Measurements from ENCODE around the gene WNT11. TPM values are rescaled to one million over a fixed set of nuclear protein-coding genes. Genes with fewer than 3 reads are reported as not detected.

WNT11 gene
- total RNA-seq, 2 experiments from 2014 or later = 0.30 to 1.2 TPM

DNA sequence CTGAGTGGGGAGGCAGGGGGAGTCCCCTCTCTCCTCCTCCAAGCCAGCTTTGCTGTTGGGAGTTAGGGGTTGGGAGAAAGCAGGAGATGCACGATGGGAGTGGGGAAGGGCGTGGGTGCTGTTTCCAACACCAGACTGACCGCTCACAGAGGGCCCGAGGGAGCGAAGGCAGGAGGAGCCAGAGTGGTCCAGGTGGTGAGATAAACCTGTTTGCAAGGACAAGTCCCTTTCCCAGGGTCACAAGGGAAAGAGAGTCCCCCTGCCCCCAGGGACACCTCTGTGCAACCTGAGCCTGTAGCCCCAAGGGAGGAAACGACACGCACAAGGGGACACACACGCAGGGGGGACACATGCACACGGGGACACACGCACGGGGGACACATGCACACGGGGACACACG, 42.2 kb downstream of the WNT11 start:
- H3K9me3 Mint-ChIP-seq = no peaks in the 10 kb centered on the region
- CTCF ChIA-PET = no interaction called here
- Histone ChIP-seq H3K4me1 (ENCODE audit: insufficient read depth, low read length) (no peaks in the 10 kb centered on the region), H3K4me3 (ENCODE audit: low read length) (no peak overlapping the region), H3K27ac (ENCODE audit: low read depth in 1 of 2, low read length in 2 of 2) (no peak overlapping the region), H3K36me3 (ENCODE audit: insufficient read depth, low read length) (no peaks in the 10 kb centered on the region), H3K9me3 (ENCODE audit: control insufficient read depth in 1 of 2, insufficient read depth in 1 of 2, low read length in 2 of 2) (no peaks in the 10 kb centered on the region), H3K27me3 (ENCODE audit: control insufficient read depth in 1 of 2, insufficient read depth in 2 of 2, low read length in 2 of 2) (no peaks in the 10 kb centered on the region)
- ATAC-seq (ENCODE audit: poor library complexity) = no peak
- intact Hi-C loops (cut with DNase I, micrococcal nuclease) = no loop called here
- POLR2A ChIA-PET = no interaction called here
- H3K4me1 Mint-ChIP-seq (ENCODE audit: low read depth) = no peaks in the 10 kb centered on the region
- DNase-seq = no peak
- no peaks in the 10 kb centered on the region for H3K27me3 Mint-ChIP-seq
- no peak overlapping the region for H3K4me3 Mint-ChIP-seq
- H3K27ac Mint-ChIP-seq = no peak overlapping the region
- TF ChIP-seq, protein P1, sequence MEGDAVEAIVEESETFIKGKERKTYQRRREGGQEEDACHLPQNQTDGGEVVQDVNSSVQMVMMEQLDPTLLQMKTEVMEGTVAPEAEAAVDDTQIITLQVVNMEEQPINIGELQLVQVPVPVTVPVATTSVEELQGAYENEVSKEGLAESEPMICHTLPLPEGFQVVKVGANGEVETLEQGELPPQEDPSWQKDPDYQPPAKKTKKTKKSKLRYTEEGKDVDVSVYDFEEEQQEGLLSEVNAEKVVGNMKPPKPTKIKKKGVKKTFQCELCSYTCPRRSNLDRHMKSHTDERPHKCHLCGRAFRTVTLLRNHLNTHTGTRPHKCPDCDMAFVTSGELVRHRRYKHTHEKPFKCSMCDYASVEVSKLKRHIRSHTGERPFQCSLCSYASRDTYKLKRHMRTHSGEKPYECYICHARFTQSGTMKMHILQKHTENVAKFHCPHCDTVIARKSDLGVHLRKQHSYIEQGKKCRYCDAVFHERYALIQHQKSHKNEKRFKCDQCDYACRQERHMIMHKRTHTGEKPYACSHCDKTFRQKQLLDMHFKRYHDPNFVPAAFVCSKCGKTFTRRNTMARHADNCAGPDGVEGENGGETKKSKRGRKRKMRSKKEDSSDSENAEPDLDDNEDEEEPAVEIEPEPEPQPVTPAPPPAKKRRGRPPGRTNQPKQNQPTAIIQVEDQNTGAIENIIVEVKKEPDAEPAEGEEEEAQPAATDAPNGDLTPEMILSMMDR (IDR thresholded peaks at IDR 0.05) = no peak
- H3K36me3 Mint-ChIP-seq (ENCODE audit: low read depth) = no peaks in the 10 kb centered on the region

- no peaks in the 10 kb centered on the region for H3K4me1 Mint-ChIP-seq (ENCODE audit: low read depth)
- H3K9me3 Mint-ChIP-seq = no peaks in the 10 kb centered on the region
- no peaks in the 10 kb centered on the region for H3K36me3 Mint-ChIP-seq (ENCODE audit: low read depth)
- H3K4me1 ChIP-seq (ENCODE audit: insufficient read depth, low read length) = no peaks in the 10 kb centered on the region
- no peaks in the 10 kb centered on the region for H3K27me3 ChIP-seq (ENCODE audit: control insufficient read depth in 1 of 2, insufficient read depth in 2 of 2, low read length in 2 of 2)
- no peak for ATAC-seq (ENCODE audit: poor library complexity)
- ChIA-PET CTCF (no interaction called here), POLR2A (no interaction called here)
- no peaks in the 10 kb centered on the region for H3K27me3 Mint-ChIP-seq
- intact Hi-C loops (cut with DNase I, micrococcal nuclease) = no loop called here
- no peak overlapping the region for H3K27ac ChIP-seq (ENCODE audit: low read depth in 1 of 2, low read length in 2 of 2)
- no peak overlapping the region for H3K27ac Mint-ChIP-seq
- H3K9me3 ChIP-seq (ENCODE audit: control insufficient read depth in 1 of 2, insufficient read depth in 1 of 2, low read length in 2 of 2) = no peaks in the 10 kb centered on the region
- TF ChIP-seq, protein P1 (IDR thresholded peaks at IDR 0.05) = no peak
- DNase-seq = no peak
- H3K36me3 ChIP-seq (ENCODE audit: insufficient read depth, low read length) = no peaks in the 10 kb centered on the region
- no peak overlapping the region for H3K4me3 Mint-ChIP-seq
- H3K4me3 ChIP-seq (ENCODE audit: low read length) = no peak overlapping the region
Measured at GRCh38 chr11:76163289-76163880, 42.9 kb downstream of the WNT11 start.

DNA sequence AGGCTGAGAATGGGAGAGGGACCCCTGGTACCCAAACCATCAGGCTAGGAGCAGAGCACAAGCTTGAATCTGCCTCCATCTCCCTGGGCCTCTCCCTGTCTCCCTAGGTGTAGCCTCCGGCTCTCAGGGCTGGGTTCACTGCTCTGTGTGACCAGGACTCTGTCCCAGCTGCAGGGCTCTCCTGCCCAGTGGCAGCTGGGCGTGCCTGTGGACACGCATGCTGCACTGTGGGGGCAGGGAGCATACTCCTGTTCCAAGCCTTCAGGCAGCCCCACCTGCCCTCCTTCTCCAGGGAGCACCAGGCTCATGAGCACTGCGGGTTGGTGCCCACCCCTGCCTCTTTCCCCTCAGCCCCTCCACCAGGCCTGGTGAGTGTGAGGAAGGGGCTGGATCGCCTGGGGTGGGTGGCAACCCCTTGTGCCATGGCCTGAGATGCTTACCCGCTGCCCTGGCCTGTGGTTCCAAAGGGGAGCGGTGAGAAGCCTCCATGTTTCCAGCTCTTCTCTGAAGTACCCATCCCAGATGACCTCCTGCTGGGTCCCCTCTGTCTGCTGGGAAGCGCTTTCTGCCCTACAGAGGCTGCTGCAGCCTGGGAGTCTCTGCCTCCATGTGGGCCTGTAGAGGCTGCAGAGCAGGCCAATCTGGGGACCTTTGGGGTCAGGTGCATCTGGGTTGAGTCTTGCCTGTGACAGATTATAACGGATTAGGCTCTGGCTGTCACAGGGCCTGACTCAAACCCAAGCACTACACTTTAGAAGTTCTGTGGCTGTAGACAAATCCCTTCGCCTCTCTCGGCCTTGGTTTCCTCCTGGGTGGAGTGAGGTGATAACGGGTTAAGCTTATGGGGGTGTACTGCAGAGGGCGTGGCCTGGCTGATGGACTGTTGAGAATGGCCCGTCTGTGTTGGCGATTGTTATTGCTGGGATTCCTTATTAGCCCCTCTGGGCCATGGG, 43.7 kb downstream of the WNT11 start:
- POLR2A ChIA-PET = no interaction called here

More for the DNA sequence above, 43.7 kb downstream of the WNT11 start:
- H3K36me3 Mint-ChIP-seq (ENCODE audit: low read depth) = no peaks in the 10 kb centered on the region
- no peaks in the 10 kb centered on the region for H3K4me1 Mint-ChIP-seq (ENCODE audit: low read depth)
- Histone ChIP-seq H3K27ac (ENCODE audit: low read depth in 1 of 2, low read length in 2 of 2) (no peak overlapping the region), H3K9me3 (ENCODE audit: control insufficient read depth in 1 of 2, insufficient read depth in 1 of 2, low read length in 2 of 2) (no peaks in the 10 kb centered on the region), H3K4me1 (ENCODE audit: insufficient read depth, low read length) (no peaks in the 10 kb centered on the region), H3K36me3 (ENCODE audit: insufficient read depth, low read length) (no peaks in the 10 kb centered on the region), H3K4me3 (ENCODE audit: low read length) (no peak overlapping the region), H3K27me3 (ENCODE audit: control insufficient read depth in 1 of 2, insufficient read depth in 2 of 2, low read length in 2 of 2) (no peaks in the 10 kb centered on the region)
- DNase-seq (no peak), ATAC-seq (ENCODE audit: poor library complexity) (no peak)
- CTCF ChIA-PET = no interaction called here
- no peak overlapping the region for H3K27ac Mint-ChIP-seq
- intact Hi-C loops (cut with DNase I, micrococcal nuclease) = no loop called here
- no peaks in the 10 kb centered on the region for H3K9me3 Mint-ChIP-seq
- TF ChIP-seq, protein P1 (IDR thresholded peaks at IDR 0.05) = no peak
- H3K27me3 Mint-ChIP-seq = no peaks in the 10 kb centered on the region
- H3K4me3 Mint-ChIP-seq = no peak overlapping the region

Measured in CD4-positive, alpha-beta T cell (primary cell).